Measurements from ENCODE around the gene C2orf72.
"Not testable (repeated sequence)": the region's sequence is repeated elsewhere in the genome, so short reads cannot be mapped to it uniquely, and the experiment has no call there.

Gene C2orf72

DNA sequence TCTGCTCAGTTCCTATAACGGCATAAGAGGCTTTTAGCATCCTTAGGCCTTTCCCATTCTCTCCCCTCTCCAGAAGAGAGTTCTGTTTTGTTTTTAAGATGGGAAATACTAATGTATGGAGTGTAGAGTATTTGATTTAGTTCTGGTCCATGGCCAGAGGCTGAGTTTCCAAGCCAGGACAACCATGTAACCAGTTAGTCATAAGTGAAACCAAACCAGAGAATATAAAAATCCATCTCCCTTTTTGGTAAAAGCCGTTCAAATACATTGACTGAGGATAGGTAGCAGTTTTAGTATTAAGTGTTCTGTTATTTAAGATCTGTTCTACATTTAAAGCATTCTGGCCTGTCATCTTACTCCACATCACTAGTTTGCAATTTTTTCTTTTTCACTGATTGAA lies 22.4 kb downstream of the C2orf72 start:
- no peak for DNase-seq (ENCODE audit: insufficient read length, low spot score)
- TF ChIP-seq, protein P1, sequence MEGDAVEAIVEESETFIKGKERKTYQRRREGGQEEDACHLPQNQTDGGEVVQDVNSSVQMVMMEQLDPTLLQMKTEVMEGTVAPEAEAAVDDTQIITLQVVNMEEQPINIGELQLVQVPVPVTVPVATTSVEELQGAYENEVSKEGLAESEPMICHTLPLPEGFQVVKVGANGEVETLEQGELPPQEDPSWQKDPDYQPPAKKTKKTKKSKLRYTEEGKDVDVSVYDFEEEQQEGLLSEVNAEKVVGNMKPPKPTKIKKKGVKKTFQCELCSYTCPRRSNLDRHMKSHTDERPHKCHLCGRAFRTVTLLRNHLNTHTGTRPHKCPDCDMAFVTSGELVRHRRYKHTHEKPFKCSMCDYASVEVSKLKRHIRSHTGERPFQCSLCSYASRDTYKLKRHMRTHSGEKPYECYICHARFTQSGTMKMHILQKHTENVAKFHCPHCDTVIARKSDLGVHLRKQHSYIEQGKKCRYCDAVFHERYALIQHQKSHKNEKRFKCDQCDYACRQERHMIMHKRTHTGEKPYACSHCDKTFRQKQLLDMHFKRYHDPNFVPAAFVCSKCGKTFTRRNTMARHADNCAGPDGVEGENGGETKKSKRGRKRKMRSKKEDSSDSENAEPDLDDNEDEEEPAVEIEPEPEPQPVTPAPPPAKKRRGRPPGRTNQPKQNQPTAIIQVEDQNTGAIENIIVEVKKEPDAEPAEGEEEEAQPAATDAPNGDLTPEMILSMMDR (IDR thresholded peaks at IDR 0.05; ENCODE audit: insufficient read depth, missing control alignments): no peak
- FAIRE-seq: no peak

DNA sequence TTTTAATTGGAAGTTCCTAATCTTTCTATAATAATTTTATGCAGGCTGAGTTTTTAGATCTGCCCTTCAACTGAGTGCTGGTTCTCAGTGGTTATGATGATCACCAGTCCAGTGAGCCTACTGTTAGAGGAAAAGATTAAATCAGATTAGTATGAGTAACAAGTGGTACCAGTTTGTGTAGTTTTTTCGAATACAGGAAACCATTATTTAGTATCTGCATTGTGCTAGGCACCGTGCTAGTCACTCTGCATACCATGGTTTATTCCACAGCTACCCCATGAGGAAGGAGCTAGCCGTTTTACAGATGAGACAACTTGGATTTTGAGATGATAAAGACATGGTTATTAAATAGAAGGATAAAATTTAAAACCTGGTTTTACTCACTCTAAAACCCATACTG lies 25.5 kb downstream of the C2orf72 start:
- FAIRE-seq (no peak), DNase-seq (ENCODE audit: insufficient read length, low spot score) (no peak)
- TF ChIP-seq, protein P1 (IDR thresholded peaks at IDR 0.05; ENCODE audit: insufficient read depth, missing control alignments): no peak

DNA sequence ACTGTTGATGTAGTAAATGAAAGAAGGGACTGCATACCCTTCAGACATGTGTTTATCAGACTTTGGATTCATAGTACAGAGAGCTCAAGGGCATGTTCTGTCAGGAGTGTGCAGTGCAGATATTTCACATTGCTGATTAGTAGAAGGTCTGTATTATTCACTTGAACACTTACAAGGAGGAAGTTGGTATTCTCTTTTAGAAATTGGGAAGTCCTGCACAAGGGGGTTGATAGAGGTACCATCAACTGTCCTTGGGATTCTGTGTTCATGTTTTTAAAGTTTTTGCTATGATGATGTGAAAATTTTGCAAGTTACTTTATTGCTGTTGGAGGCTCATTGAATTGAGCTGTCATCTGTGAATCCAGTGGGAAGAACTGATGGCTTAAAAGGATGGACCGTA lies 26.0 kb downstream of the C2orf72 start:
- TF ChIP-seq, protein P1 (IDR thresholded peaks at IDR 0.05; ENCODE audit: insufficient read depth, missing control alignments): no peak
- no peak for FAIRE-seq

DNA sequence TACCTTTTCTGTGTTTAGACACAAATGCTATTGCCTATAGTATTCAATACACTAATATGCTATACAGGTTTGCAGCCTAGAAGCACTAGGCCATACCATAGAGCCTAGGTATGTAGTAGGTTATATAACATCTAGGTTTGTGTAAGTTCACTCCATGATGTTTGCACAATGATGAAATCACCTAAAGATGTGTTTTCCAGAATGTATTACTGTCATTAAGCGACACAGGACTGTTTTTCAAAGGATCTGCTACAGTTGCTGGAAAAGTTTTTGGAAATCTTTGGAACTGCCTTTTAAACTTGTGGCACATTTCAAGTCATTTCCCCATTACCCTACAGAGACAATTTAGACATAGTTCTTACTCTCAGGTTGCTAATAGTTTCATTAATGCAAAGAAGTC lies 28.6 kb downstream of the C2orf72 start:
- no peak for FAIRE-seq
- TF ChIP-seq, protein P1 (IDR thresholded peaks at IDR 0.05; ENCODE audit: insufficient read depth, missing control alignments): no peak
- no peak for DNase-seq (ENCODE audit: insufficient read length, low spot score)

More for the DNA sequence above, 26.0 kb downstream of the C2orf72 start:
- no peak for DNase-seq (ENCODE audit: insufficient read length, low spot score)

DNA sequence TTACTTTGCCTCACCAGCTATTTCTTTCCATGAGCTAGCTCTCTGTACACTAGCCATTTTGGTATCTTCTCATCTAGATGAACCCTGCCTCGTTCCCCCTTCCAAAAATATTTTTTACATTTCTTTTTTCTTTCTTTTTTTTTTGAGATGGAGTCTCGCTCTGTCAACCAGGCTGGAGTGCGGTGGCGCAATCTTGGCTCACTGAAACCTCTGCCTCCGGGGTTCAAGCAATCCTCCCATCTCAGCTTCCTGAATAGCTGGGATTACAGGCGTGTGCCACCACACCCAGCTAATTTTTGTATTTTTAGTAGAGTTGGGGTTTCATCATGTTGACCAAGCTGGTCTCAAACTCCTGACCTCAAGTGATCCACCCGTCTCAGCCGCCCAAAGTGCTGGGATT lies 30.2 kb downstream of the C2orf72 start:
- FAIRE-seq: not testable (repeated sequence)

DNA sequence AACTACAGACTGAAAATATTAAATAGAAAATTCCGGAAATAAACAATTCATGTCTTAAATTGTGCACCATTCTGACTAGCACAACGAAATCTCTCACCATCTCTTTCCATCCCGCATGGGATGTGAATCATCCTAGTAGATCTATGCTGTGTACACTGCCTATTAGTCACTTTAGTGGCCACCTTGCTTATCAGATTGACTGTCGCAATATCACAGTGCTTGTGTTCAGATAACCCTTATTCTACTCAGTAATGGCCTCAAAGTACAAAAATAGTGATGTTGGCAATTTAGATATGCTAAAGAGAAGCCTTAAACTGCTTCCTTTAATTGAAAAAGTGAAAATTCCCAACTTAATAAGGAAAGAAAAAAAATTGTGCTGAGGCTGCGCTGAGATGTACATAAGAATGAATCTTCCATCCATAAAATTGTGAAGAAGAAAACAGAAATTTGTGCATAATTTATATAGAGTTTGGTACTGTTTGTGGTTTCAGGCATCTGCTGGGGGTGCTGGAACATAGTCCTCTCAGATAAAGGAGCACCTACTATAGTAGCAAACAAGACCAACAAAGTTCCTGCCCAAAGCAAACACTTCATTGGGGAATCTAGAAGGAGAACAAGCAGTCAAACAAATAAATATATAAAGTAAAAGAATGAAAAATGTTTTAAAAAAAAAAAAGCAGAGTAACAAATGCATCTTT lies 31.4 kb downstream of the C2orf72 start:
- no peak for DNase-seq (ENCODE audit: insufficient read length, low spot score)
- FAIRE-seq: no peak

More for the DNA sequence above, 30.2 kb downstream of the C2orf72 start:
- not testable (repeated sequence) for DNase-seq (ENCODE audit: insufficient read length, low spot score)

DNA sequence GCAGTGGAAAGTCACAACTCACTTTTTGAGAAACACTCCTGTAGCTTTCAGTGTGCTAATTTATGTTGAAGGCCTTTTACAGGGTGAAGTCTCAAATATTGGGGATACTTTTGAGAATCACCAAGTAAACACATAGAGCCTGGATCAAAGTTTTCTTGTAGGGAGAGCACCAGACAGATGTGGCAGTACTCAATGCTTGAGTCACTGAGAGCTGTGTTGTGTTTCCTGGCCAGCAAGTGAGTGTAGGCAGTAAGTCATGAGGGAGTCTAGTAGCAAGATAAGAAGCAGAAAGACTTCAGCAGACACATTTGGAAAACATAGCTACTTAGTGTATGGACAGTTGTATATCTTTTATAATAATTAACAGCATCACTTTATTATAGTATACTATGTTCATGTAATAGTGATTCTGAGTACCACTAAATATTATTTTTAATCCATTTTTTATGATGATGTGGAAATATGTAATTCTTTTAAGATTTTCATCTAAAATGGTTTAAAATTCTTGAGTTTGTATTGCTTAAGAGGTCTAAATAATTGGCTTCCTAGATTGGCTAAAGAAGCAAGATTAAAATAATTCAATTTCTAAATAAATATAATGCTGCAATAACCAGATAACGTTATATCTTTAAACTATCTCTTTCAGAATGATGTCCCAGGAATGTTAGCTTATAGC lies 32.2 kb downstream of the C2orf72 start:
- DNase-seq (ENCODE audit: insufficient read length, low spot score) (no peak), FAIRE-seq (no peak)
- TF ChIP-seq, protein P1 (IDR thresholded peaks at IDR 0.05; ENCODE audit: insufficient read depth, missing control alignments): no peak

More for the DNA sequence above, 31.4 kb downstream of the C2orf72 start:
- TF ChIP-seq, protein P1 (IDR thresholded peaks at IDR 0.05; ENCODE audit: insufficient read depth, missing control alignments): no peak
